ENCODE measurements around the gene CNTNAP2.

GRCh38 chr7:148383651-148384050, 2267.1 kb downstream of the CNTNAP2 start:
- TF ChIP-seq CTCF (IDR thresholded peaks at IDR 0.05; ENCODE audit: low read depth, low read length, missing input control) (no peak), SP1 (IDR thresholded peaks at IDR 0.05) (no peak), JUND (IDR thresholded peaks at IDR 0.05) (no peak), HNF4G (IDR thresholded peaks at IDR 0.05) (no peak), RXRA (IDR thresholded peaks at IDR 0.05) (no peak)
